BE2C (cell line): Measurements from ENCODE around the gene CPNE1.

Experiments
- DNase-seq: peaks from one replicate; pipeline ENCODE4 v3.0.0-alpha.2; 2020
- H3K27me3 ChIP-seq: fragments of 250-450 bp; sonication (Bioruptor Pico); 2 replicates; pipeline ENCODE4 v1.5.1; 2020; ENCODE audit warnings: mild to moderate bottlenecking
- H3K36me3 ChIP-seq: fragments of 250-450 bp; sonication (Bioruptor Pico); 2 replicates; pipeline ENCODE4 v1.5.1; 2020; ENCODE audit warnings: mild to moderate bottlenecking
- H3K4me1 ChIP-seq: fragments of 250-450 bp; sonication (Bioruptor Pico); 2 replicates; pipeline ENCODE4 v1.5.1; 2020
- H3K4me3 ChIP-seq: 2 replicates; pipeline ENCODE4 v1.5.1; 2011; ENCODE audit warnings: low read depth, low read length
- H3K9me3 ChIP-seq: fragments of 250-450 bp; sonication (Bioruptor Pico); 2 replicates; pipeline ENCODE4 v1.5.1; 2020
- TF ChIP-seq, protein P1 (sequence below): IDR thresholded peaks from 2 replicates; pipeline ENCODE4 v1.5.1; 2012; ENCODE audit warnings: mild to moderate bottlenecking, low read depth, low read length

Gene CPNE1

DNA sequence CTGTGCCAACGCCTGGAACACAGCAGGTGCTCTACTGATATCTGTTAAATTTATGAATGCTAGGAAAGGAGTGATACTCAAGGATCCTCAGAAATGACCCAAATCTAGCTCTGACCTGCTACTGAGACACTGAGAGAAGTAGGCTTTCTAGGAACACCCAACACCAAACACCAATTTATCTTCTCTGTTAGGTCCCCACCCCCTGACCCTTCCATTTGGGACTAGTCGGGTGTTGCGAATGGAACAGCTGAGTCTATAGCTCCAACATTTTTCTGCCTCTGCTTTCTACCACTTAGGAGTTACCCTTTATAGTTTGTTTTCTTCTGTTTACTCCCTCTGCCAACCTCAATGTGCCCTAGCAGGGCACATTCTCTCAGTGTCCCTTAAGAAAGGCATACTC, 24.0 kb downstream of the CPNE1 start:
- no peak overlapping the region for H3K4me3 ChIP-seq
- no peaks in the 10 kb centered on the region for H3K9me3 ChIP-seq
- DNase-seq = no peak
- TF ChIP-seq, protein P1, sequence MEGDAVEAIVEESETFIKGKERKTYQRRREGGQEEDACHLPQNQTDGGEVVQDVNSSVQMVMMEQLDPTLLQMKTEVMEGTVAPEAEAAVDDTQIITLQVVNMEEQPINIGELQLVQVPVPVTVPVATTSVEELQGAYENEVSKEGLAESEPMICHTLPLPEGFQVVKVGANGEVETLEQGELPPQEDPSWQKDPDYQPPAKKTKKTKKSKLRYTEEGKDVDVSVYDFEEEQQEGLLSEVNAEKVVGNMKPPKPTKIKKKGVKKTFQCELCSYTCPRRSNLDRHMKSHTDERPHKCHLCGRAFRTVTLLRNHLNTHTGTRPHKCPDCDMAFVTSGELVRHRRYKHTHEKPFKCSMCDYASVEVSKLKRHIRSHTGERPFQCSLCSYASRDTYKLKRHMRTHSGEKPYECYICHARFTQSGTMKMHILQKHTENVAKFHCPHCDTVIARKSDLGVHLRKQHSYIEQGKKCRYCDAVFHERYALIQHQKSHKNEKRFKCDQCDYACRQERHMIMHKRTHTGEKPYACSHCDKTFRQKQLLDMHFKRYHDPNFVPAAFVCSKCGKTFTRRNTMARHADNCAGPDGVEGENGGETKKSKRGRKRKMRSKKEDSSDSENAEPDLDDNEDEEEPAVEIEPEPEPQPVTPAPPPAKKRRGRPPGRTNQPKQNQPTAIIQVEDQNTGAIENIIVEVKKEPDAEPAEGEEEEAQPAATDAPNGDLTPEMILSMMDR = no peak
- H3K4me1 ChIP-seq = no peaks in the 10 kb centered on the region
- peaks cover 5% of the 10 kb centered on the region for H3K36me3 ChIP-seq
- no peaks in the 10 kb centered on the region for H3K27me3 ChIP-seq

DNA sequence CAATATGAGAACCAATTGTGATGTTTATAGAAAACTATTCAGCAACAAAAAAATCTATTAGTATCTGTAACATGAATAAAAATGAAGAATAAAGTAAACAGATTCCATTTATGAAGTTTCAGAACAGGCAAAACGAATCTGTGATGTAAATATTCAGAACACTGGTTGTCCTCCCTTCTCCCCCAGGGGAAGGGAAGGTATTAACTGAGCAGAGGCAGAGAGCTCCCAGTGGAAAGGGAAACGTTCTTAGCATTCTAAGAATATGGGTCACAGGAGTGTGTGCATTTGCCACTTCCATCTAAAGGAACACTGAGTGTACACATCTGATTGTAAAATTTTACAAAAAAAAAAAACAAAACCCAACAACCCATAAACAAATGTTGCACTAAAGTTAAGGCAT, 25.9 kb downstream of the CPNE1 start:
- H3K4me1 ChIP-seq = no peaks in the 10 kb centered on the region
- TF ChIP-seq, protein P1 = no peak
- H3K4me3 ChIP-seq = no peak overlapping the region
- no peaks in the 10 kb centered on the region for H3K27me3 ChIP-seq
- no peak for DNase-seq
- no peaks in the 10 kb centered on the region for H3K36me3 ChIP-seq
- no peaks in the 10 kb centered on the region for H3K9me3 ChIP-seq

DNA sequence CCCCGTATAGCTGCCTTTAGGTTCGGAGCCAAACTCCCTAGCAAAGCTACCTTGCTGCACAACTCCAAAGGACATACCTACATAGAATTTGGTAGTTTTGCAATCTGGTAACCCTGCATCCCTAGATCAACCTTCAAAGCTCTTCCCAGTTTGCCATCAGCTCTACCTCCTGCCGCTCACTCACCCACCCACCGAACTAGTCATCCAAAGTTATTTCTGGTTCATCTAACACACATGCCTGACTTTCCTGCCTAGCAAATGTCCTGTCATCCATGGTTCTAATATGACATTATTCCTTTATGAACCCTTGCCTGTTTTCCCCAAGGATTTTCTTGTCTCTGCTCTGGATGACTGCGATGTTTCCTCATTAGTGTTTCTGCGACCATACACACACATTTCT, 27.4 kb downstream of the CPNE1 start:
- no peak overlapping the region for H3K4me3 ChIP-seq
- TF ChIP-seq, protein P1 = no peak

DNA sequence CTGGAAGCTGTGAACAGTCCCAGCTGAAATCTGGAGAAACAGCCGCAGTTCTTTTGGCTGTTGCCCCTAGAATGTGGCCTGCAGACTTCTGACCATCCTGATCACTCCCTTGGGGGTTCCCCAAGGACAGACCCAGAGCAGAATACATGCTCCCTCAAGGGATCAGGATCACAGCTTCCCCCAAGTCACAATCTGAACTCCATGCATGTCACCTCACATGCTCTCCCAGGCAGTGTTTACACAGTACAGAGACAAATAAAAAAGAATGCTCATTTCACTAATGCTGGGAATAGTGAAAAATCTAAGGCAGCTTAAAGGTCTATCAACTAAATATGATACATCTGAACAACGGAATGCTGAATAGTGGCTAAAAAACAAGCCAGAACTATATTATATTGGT, 28.6 kb downstream of the CPNE1 start:
- Histone ChIP-seq H3K4me1 (no peaks in the 10 kb centered on the region), H3K4me3 (no peak overlapping the region), H3K27me3 (no peaks in the 10 kb centered on the region), H3K36me3 (peaks cover 17% of the 10 kb centered on the region), H3K9me3 (no peaks in the 10 kb centered on the region)
- no peak for DNase-seq
- TF ChIP-seq, protein P1 = no peak

More for the DNA sequence above, 27.4 kb downstream of the CPNE1 start:
- no peak for DNase-seq
- Histone ChIP-seq H3K9me3 (no peaks in the 10 kb centered on the region), H3K36me3 (peaks cover 5% of the 10 kb centered on the region), H3K4me1 (no peaks in the 10 kb centered on the region), H3K27me3 (no peaks in the 10 kb centered on the region)

DNA sequence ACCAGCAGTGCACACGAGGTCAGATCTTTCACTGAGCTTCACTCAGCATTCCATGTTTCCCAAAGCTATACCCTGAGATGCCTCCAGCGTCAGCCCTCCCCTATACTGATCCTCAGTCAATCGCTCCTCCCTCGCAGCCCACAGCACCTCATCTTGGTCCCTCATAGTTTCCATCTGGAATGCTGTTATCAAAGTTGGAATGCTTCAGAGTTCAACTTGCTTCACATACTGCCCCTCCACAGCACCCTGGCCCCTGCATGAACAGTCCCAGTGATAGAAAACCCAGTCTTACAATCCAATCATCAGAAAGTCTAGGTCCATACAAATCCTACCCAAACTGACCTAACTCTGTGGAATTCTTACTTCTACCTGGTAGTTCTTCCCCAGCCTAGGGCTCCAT, 29.0 kb downstream of the CPNE1 start:
- Histone ChIP-seq H3K9me3 (no peaks in the 10 kb centered on the region), H3K36me3 (peaks cover 21% of the 10 kb centered on the region), H3K4me1 (no peaks in the 10 kb centered on the region), H3K27me3 (no peaks in the 10 kb centered on the region), H3K4me3 (no peak overlapping the region)
- DNase-seq = no peak
- TF ChIP-seq, protein P1 = no peak

DNA sequence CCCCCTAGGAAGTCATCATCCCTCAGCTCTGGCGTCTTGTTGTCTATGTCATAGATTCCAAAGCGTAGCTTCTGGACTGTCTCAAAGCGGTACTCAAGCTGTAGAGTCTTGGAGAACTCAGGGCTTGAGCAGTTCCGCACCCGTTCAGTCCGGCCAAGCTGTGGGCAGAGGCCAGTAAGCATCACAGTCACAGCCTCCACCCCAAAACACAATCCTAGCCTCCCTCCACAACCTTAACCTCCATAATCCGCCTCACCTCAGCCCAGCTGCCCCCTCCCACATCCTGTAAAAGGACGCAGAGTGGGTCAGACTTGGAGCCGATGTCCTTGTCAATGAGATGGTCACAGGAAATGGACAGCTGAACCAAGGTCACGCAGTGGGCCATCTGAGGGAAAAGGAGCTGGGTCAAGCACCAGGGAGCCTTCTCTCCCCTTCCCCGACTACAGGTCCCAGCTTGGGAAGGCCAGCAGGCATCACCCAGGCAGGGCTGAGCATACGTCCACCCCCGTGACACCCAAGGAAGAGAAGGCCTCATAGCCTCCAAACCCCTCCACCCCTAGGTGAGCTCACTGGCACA, 32.1 kb downstream of the CPNE1 start:
- no peak for DNase-seq

More for the DNA sequence above, 32.1 kb downstream of the CPNE1 start:
- Histone ChIP-seq H3K9me3 (no peaks in the 10 kb centered on the region), H3K4me1 (no peaks in the 10 kb centered on the region), H3K27me3 (no peaks in the 10 kb centered on the region), H3K36me3 (peaks cover 43% of the 10 kb centered on the region), H3K4me3 (no peak overlapping the region)
- TF ChIP-seq, protein P1 = no peak
